Activated CD4-positive, alpha-beta T cell treated with anti-CD3 and anti-CD28 coated beads for 1 hour (primary cell): ENCODE data around the gene INSR.
A peak's percentile ranks its signal among the peaks of the same experiment; 100 is the strongest.
"Not testable (repeated sequence)": the region's sequence is repeated elsewhere in the genome, so short reads cannot be mapped to it uniquely, and the experiment has no call there.

ENCODE experiments used
- DNase-seq: peaks from one replicate; pipeline ENCODE4 v3.0.0-alpha.2; 2020

The INSR gene

GRCh38 chr19:7215176-7215575 is 79.0 kb downstream of the INSR start:
- no peak for DNase-seq

- DNase-seq, result no peak
These were observed 79.7 kb downstream of the INSR start for GRCh38 chr19:7214324-7215089.

GRCh38 chr19:7213628-7214323 is 80.4 kb downstream of the INSR start:
- DNase-seq, result no peak

- DNase-seq, result no peak
These were observed 82.8 kb downstream of the INSR start for GRCh38 chr19:7211191-7211951.

- DNase-seq, result no peak
These were observed 83.9 kb downstream of the INSR start for GRCh38 chr19:7210359-7210758.

- not testable (repeated sequence) for DNase-seq
These were observed 84.5 kb downstream of the INSR start for GRCh38 chr19:7209597-7210325.

GRCh38 chr19:7209036-7209435 is 85.2 kb downstream of the INSR start:
- DNase-seq, result not testable (repeated sequence)

GRCh38 chr19:7203332-7203731 is 90.9 kb downstream of the INSR start:
- no peak for DNase-seq

- DNase-seq, result no peak
These were observed 91.3 kb downstream of the INSR start for GRCh38 chr19:7202888-7203287.

- DNase-seq, result no peak
These were observed 93.5 kb downstream of the INSR start for GRCh38 chr19:7200736-7201135.

- DNase-seq, result no peak
These were observed 94.3 kb downstream of the INSR start for GRCh38 chr19:7199613-7200533.

- DNase-seq, result peak; percentile 83
These were observed 96.2 kb downstream of the INSR start for GRCh38 chr19:7197760-7198696.

GRCh38 chr19:7197119-7197759 is 97.0 kb downstream of the INSR start:
- peak; percentile 77 for DNase-seq

- no peak for DNase-seq
These were observed 97.5 kb downstream of the INSR start for GRCh38 chr19:7196763-7197118.

- DNase-seq, result no peak
These were observed 99.2 kb downstream of the INSR start for GRCh38 chr19:7195046-7195445.

- DNase-seq, result no peak
These were observed 99.6 kb downstream of the INSR start for GRCh38 chr19:7194566-7194965.

GRCh38 chr19:7191946-7192691 is 102.1 kb downstream of the INSR start:
- peak; percentile 15 for DNase-seq

- DNase-seq, result no peak
These were observed 105.2 kb downstream of the INSR start for GRCh38 chr19:7188698-7189629.
